Fibroblast of skin of abdomen (primary cell): ENCODE data around the gene PAGE5. TPM values are rescaled to one million over a fixed set of nuclear protein-coding genes. Genes with fewer than 3 reads are reported as not detected.

ENCODE experiments used
- DNase-seq: peaks from one replicate; pipeline ENCODE4 v3.0.0-alpha.2; 2013
- polyA plus RNA-seq, 2 experiments: library from polyadenylated mRNA; unstranded; fragments of 120-200 nt; gene quantifications; one replicate each; pipeline ENCODE4 v1.2.1, GENCODE V29; 2013; ENCODE audit not compliant: insufficient read length in 2 of 2

The PAGE5 gene
- polyA plus RNA-seq (2013, experiment 1 of 2; ENCODE audit: insufficient read length) = not detected
- polyA plus RNA-seq (2013, experiment 2 of 2; ENCODE audit: insufficient read length) = not detected

- DNase-seq = no peak
These were observed at the start of gene PAGE5 for GRCh38 chrX:55220119-55220794. PAGE5 (plus strand) TSS chrX:55220346; CDS start chrX:55221383, 1,037 bp downstream.

- DNase-seq = no peak
These were observed 32.9 kb upstream of the PAGE5 start for GRCh38 chrX:55187281-55187680.

GRCh38 chrX:55196688-55197087, 23.5 kb upstream of the PAGE5 start:
- no peak for DNase-seq

DNA sequence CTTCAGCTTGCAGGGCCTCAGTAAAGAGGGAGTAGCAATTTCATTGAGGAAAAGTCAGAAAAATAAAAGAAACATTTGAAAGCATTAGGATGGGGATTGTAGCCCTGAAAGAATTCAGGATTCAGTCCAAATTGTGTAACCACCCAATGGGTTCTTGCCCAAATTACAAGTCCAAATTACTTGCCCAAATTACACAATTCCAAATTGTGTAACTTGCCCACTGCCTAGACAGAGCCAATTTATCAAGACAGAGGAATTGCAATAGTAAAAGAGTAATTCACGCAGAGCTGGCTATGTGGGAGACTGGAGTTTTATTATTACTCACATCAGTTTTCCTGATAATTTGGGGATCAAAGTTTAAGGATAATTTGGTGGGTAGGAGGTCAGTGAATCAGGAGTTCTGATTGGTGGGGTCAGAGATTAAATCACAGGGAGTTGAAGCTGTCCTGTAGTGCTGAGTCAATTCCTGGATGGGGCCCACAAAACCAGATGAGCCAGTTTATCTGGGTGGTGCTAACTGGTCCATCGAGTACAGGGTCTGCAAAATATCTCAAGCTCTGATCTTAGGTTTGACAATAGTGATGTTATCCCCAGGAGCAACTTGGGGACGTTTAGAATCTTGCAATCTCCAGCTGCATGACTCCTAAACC, 18.1 kb upstream of the PAGE5 start:
- no peak for DNase-seq

- DNase-seq = no peak
These were observed 13.8 kb upstream of the PAGE5 start for GRCh38 chrX:55206162-55206941.

DNA sequence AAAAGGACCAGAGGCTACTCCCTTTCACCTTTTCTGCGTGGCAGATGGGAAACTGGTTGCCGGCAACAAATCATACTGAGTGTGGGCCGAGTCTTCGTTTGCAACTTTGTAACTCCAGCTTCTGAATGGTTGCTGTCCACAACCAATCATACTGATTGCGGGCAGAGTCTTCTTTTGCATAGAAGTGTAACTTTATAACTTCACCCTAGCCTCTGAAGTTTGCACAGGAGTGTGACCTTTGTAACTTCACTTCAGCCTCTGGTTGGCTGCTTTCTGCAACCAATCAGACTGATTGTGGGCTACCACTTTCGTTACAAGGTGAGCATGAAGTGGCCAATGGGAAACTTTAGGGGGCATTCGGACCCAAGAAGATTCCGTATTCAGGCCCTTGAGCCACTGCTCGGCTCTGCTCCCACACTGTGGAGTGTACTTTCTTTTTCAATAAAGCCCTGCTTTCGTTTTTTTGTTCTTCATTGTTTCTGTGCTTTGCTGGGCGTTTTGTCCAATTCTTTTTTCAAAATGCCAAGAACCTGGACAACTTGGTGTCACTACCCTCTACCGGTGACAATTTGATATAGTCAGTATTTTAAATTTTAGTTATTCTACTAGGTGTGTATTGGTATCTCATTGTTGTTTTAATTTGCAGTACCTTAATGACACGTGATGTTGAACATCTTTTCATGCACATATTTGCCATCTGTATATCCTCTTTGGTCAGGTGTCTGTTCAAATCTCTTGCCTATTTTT, 9.0 kb upstream of the PAGE5 start:
- DNase-seq = no peak

DNA sequence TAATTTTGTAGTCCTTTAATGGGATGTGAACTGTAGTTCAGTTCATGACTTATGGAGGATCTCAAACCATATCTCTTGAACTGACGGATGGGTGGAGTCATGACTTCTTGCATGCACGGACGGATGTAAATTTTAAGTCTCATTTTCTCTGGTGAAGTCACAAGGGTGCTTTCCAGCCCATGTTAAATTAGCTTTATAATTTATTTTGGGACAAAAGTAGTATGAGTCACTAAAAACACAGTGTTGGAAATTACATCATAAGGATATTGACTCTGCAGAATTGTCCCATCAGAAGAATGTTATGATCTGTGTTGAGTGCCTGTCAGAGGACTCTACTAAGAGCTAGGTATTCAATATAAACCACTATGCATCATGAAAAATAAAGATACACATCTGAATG, 6.8 kb upstream of the PAGE5 start:
- DNase-seq = no peak

GRCh38 chrX:55240788-55241340, 20.7 kb downstream of the PAGE5 start:
- no peak for DNase-seq

GRCh38 chrX:55253528-55253927, 33.4 kb downstream of the PAGE5 start:
- no peak for DNase-seq

DNA sequence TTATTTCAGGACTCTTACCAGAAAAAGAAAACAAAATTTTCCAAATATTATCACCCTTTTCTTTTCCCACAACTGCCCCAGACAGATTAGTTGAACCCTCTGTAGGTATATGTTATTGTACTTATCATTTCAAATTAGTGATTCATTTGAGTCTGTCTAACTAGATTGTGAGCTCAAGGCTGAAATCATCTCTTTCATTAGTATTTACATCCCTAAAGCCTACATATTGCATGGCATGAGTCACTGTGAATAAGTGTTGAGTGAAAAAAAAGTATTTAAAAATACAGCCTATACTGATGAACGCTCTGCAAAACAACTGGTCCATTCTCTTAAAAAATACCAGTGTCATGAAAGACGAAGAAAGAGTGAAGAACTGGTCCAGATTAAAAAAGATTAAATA, 40.7 kb downstream of the PAGE5 start:
- DNase-seq = no peak

DNA sequence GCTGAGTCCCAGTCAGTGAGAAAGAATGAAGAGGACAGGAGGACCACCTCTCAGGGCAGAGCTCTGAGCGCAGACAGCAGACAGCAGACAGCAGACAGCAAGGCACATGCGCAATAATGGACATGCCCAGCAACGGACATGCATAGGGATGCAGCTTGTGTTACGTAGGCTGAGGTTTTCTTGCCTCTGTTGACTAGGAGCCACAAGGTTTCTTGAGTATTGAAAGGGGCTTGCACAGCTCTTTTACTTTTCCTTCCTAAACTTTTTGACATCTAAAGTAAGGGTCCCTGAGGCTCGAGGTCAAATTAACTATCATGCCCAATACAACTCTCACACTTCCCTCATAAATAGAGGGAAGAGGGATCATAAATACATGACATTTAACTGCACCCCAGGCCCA, 44.7 kb downstream of the PAGE5 start, which contains the start of gene PAGE3:
Gene PAGE3, minus strand, starts transcription at position 101 of the 400 bp plus-strand sequence. CDS start 1,013 bp downstream, outside the sequence.
- no peak for DNase-seq
